Kidney epithelial cell (primary cell): ENCODE results near the gene DLG3. TPM values are rescaled to one million over a fixed set of nuclear protein-coding genes. Genes with fewer than 3 reads are reported as not detected.

Experiments
- DNase-seq: peaks from one replicate; pipeline ENCODE4 v3.0.0-alpha.2; 2010; ENCODE audit warnings: low read depth
- H3K27me3 ChIP-seq: 2 replicates; pipeline ENCODE4 v1.6.0; 2011; ENCODE audit warnings: low read length; ENCODE audit not compliant: control insufficient read depth, insufficient read depth
- H3K36me3 ChIP-seq: 2 replicates; pipeline ENCODE4 v1.5.1; 2011; ENCODE audit warnings: low read length; ENCODE audit not compliant: control insufficient read depth, insufficient read depth
- H3K4me3 ChIP-seq: 2 replicates; pipeline ENCODE4 v1.5.1; 2011; ENCODE audit warnings: low read depth, mild to moderate bottlenecking, control low read depth, low read length
- CTCF ChIP-seq: IDR thresholded peaks from 2 replicates; pipeline ENCODE4 v1.5.1; 2011; ENCODE audit warnings: mild to moderate bottlenecking, moderate library complexity, low read length, control low read depth, inconsistent platforms; ENCODE audit not compliant: insufficient read depth, poor library complexity, severe bottlenecking
- total RNA-seq: library from RNA; depleted of rRNA; stranded (reverse); fragments of >200 nt; gene quantifications from 2 replicates; pipeline ENCODE4 v1.2.3, GENCODE V29; 2015

DLG3 gene
- total RNA-seq, 1 donor from 2014 or later, result 37.6 TPM

DNA sequence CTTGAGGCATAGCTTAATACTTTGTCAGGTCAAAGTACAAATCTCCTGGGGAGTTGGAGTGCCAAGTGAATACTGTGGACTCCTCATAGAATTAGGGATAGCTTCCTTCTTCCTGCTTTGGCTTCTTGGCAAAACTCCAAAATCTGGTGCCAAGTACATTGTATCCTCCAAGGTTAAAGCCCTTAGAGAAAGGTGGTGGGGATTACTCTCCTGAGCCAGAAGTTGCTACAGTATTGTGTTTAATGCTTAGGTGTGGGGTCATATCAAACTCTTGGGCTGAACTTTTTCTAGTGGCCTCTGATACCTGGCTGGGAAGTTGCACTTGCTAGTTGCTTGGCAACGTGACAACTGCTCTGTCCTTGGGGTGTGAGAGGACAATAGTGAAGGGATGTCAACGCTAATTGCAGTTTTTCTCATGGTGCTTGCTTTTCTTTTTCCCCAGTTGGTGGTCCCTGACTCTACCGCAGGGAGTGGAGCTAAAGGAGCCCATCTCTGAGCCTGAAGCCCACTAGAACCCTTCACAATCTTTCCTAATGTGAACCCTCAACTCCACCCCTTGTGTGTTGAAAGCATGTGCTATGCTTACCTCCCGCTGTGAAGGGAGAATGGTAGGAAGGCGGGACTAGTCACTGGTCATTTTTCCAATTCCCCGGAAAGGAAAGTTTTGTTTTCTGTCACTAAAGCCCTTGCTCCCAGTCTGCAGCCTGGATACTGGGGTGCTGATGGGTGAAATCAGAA, 35.5 kb downstream of the DLG3 start:
- no peak for TF ChIP-seq CTCF
- no peaks in the 10 kb centered on the region for H3K36me3 ChIP-seq
- DNase-seq, result no peak
- no peaks in the 10 kb centered on the region for H3K27me3 ChIP-seq
- H3K4me3 ChIP-seq, result no peak overlapping the region

DNA sequence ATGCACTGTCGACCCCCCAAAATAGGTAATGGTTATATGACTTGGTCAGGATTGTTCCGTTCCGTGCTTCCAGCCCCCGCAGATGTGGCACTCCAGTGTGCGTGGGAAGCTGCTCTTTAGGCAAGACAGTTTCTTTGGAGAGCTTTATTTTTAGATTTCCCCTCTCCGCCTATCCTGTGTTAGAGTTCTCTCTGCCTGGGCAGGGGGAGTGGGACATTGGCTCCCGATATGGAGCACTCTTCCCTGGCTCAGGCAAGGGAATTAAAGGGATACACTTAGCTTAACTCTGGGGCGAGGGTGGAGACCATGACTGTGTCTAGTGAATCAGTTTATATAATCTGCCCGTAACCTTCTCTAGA, 36.0 kb downstream of the DLG3 start:
- no peak for DNase-seq
- H3K4me3 ChIP-seq, result no peak overlapping the region
- TF ChIP-seq CTCF, result no peak

GRCh38 chrX:70481471-70482270, 37.0 kb downstream of the DLG3 start:
- no peak for TF ChIP-seq CTCF
- no peaks in the 10 kb centered on the region for H3K36me3 ChIP-seq
- no peaks in the 10 kb centered on the region for H3K27me3 ChIP-seq
- DNase-seq, result no peak
- no peak overlapping the region for H3K4me3 ChIP-seq

More for the DNA sequence above, 36.0 kb downstream of the DLG3 start:
- Histone ChIP-seq H3K36me3 (no peaks in the 10 kb centered on the region), H3K27me3 (no peaks in the 10 kb centered on the region)

GRCh38 chrX:70482300-70482699, 37.7 kb downstream of the DLG3 start:
- H3K36me3 ChIP-seq, result no peaks in the 10 kb centered on the region
- H3K27me3 ChIP-seq, result no peaks in the 10 kb centered on the region
- TF ChIP-seq CTCF, result no peak
- H3K4me3 ChIP-seq, result no peak overlapping the region
- DNase-seq, result no peak

- Histone ChIP-seq H3K4me3 (no peak overlapping the region), H3K36me3 (no peaks in the 10 kb centered on the region), H3K27me3 (no peaks in the 10 kb centered on the region)
- TF ChIP-seq CTCF, result no peak
- no peak for DNase-seq
These were observed 40.8 kb downstream of the DLG3 start for GRCh38 chrX:70485466-70485865.
